Loucy (cell line): Measurements from ENCODE around the gene HSPA12A.

Experiments
- H2AFZ ChIP-seq: fragments of 200-600 bp; sonication (generic); 2 replicates; pipeline ENCODE4 v1.6.0; 2016; ENCODE audit warnings: antibody characterized with exemption, mild to moderate bottlenecking, low read length, moderate library complexity
- H3F3A ChIP-seq: fragments of 200-600 bp; 2 replicates; pipeline ENCODE4 v1.6.0; 2016; ENCODE audit warnings: antibody characterized with exemption, low read depth, mild to moderate bottlenecking
- H3K27me3 ChIP-seq: fragments of 200-600 bp; sonication (generic); 2 replicates; pipeline ENCODE4 v1.6.1; 2014; ENCODE audit warnings: low read length, mild to moderate bottlenecking; ENCODE audit not compliant: insufficient read depth, poor library complexity, severe bottlenecking
- H3K36me3 ChIP-seq: fragments of 200-600 bp; sonication (generic); 2 replicates; pipeline ENCODE4 v1.6.1; 2016; ENCODE audit warnings: low read length; ENCODE audit not compliant: insufficient read depth
- H3K4me1 ChIP-seq: fragments of 200-600 bp; sonication (generic); 2 replicates; pipeline ENCODE4 v1.5.1; 2014; ENCODE audit warnings: low read length, mild to moderate bottlenecking; ENCODE audit not compliant: insufficient read depth, poor library complexity, severe bottlenecking
- H3K4me2 ChIP-seq: fragments of 200-600 bp; sonication (generic); 2 replicates; pipeline ENCODE4 v1.6.0; 2014; ENCODE audit warnings: antibody characterized with exemption, low read length, low read depth, mild to moderate bottlenecking; ENCODE audit not compliant: poor library complexity, severe bottlenecking
- H3K4me3 ChIP-seq: fragments of 200-600 bp; sonication (generic); 2 replicates; pipeline ENCODE4 v1.5.1; 2014; ENCODE audit warnings: low read length, mild to moderate bottlenecking, mixed read lengths; ENCODE audit not compliant: poor library complexity, severe bottlenecking
- H3K79me2 ChIP-seq: fragments of 200-600 bp; sonication (generic); 2 replicates; pipeline ENCODE4 v1.6.1; 2014; ENCODE audit warnings: low read length; ENCODE audit not compliant: insufficient read depth
- H3K9ac ChIP-seq: fragments of 200-600 bp; sonication (generic); 2 replicates; pipeline ENCODE4 v1.6.0; 2014; ENCODE audit warnings: mild to moderate bottlenecking, low read depth, low read length, moderate library complexity; ENCODE audit not compliant: poor library complexity, severe bottlenecking
- H3K9me2 ChIP-seq: fragments of 200-600 bp; sonication (generic); replicated peaks from 2 replicates; pipeline ENCODE4 v1.6.1; 2016; ENCODE audit warnings: low read depth, low read length, mixed read lengths
- H3K9me3 ChIP-seq: fragments of 200-600 bp; sonication (generic); 2 replicates; pipeline ENCODE4 v1.6.1; 2014; ENCODE audit warnings: mild to moderate bottlenecking, antibody characterized with exemption, low read length, low read depth; ENCODE audit not compliant: insufficient read depth
- H4K20me1 ChIP-seq: fragments of 200-600 bp; sonication (generic); 2 replicates; pipeline ENCODE4 v1.6.0; 2014; ENCODE audit warnings: antibody characterized with exemption, low read length, mild to moderate bottlenecking; ENCODE audit not compliant: insufficient read depth, poor library complexity, severe bottlenecking
- CTCF ChIP-seq: fragments of 200-600 bp; sonication (generic); conservative IDR thresholded peaks from 2 replicates; pipeline ENCODE4 v1.5.1; 2014; ENCODE audit warnings: mild to moderate bottlenecking, antibody characterized with exemption, low read length
- EZH2phosphoT487 ChIP-seq: fragments of 200-600 bp; IDR thresholded peaks from 2 replicates; pipeline ENCODE4 v1.6.1; 2018; ENCODE audit warnings: antibody characterized with exemption, mild to moderate bottlenecking, moderate library complexity, borderline replicate concordance

Gene HSPA12A

GRCh38 chr10:116683821-116684220, 58.5 kb downstream of the HSPA12A start:
- no peak overlapping the region for H2AFZ ChIP-seq
- H3K4me3 ChIP-seq = no peak overlapping the region
- no peak overlapping the region for H3K4me2 ChIP-seq
- no peaks in the 10 kb centered on the region for H3K9me2 ChIP-seq
- no peaks in the 10 kb centered on the region for H3K79me2 ChIP-seq
- no peak overlapping the region for H3K9ac ChIP-seq
- TF ChIP-seq CTCF = no peak
- no peak for TF ChIP-seq EZH2phosphoT487
- no peaks in the 10 kb centered on the region for H4K20me1 ChIP-seq
- H3K4me1 ChIP-seq = no peaks in the 10 kb centered on the region
- no peaks in the 10 kb centered on the region for H3K27me3 ChIP-seq
- H3F3A ChIP-seq = no peaks in the 10 kb centered on the region
- H3K9me3 ChIP-seq = no peaks in the 10 kb centered on the region
- H3K36me3 ChIP-seq = no peaks in the 10 kb centered on the region

GRCh38 chr10:116683166-116683565, 59.2 kb downstream of the HSPA12A start:
- no peaks in the 10 kb centered on the region for H3K9me3 ChIP-seq
- no peaks in the 10 kb centered on the region for H3K79me2 ChIP-seq
- TF ChIP-seq EZH2phosphoT487 (no peak), CTCF (no peak)
- no peaks in the 10 kb centered on the region for H3K4me1 ChIP-seq
- H3K9ac ChIP-seq = no peak overlapping the region
- H3K36me3 ChIP-seq = no peaks in the 10 kb centered on the region
- no peaks in the 10 kb centered on the region for H3K9me2 ChIP-seq
- H2AFZ ChIP-seq = no peak overlapping the region
- no peaks in the 10 kb centered on the region for H3F3A ChIP-seq
- no peak overlapping the region for H3K4me2 ChIP-seq
- H4K20me1 ChIP-seq = no peaks in the 10 kb centered on the region
- H3K4me3 ChIP-seq = no peak overlapping the region
- H3K27me3 ChIP-seq = no peaks in the 10 kb centered on the region

- H3K79me2 ChIP-seq = no peaks in the 10 kb centered on the region
- no peak overlapping the region for H3K4me2 ChIP-seq
- no peaks in the 10 kb centered on the region for H3F3A ChIP-seq
- no peaks in the 10 kb centered on the region for H3K9me3 ChIP-seq
- no peaks in the 10 kb centered on the region for H3K36me3 ChIP-seq
- TF ChIP-seq EZH2phosphoT487 (no peak), CTCF (no peak)
- H3K27me3 ChIP-seq = no peaks in the 10 kb centered on the region
- H4K20me1 ChIP-seq = no peaks in the 10 kb centered on the region
- H2AFZ ChIP-seq = no peak overlapping the region
- H3K9ac ChIP-seq = no peak overlapping the region
- no peak overlapping the region for H3K4me3 ChIP-seq
- no peaks in the 10 kb centered on the region for H3K4me1 ChIP-seq
- H3K9me2 ChIP-seq = no peaks in the 10 kb centered on the region
These were observed 63.0 kb downstream of the HSPA12A start for GRCh38 chr10:116679351-116679750.
